Inferior parietal cortex (tissue), 1 donor: ENCODE measurements around the gene FUT4.
"Not testable (repeated sequence)": the region's sequence is repeated elsewhere in the genome, so short reads cannot be mapped to it uniquely, and the experiment has no call there.

Experiments
- DNase-seq: peaks from one replicate; pipeline ENCODE4 v3.0.0-alpha.2; 2016; ENCODE audit errors: extremely low spot score

The FUT4 gene

DNA sequence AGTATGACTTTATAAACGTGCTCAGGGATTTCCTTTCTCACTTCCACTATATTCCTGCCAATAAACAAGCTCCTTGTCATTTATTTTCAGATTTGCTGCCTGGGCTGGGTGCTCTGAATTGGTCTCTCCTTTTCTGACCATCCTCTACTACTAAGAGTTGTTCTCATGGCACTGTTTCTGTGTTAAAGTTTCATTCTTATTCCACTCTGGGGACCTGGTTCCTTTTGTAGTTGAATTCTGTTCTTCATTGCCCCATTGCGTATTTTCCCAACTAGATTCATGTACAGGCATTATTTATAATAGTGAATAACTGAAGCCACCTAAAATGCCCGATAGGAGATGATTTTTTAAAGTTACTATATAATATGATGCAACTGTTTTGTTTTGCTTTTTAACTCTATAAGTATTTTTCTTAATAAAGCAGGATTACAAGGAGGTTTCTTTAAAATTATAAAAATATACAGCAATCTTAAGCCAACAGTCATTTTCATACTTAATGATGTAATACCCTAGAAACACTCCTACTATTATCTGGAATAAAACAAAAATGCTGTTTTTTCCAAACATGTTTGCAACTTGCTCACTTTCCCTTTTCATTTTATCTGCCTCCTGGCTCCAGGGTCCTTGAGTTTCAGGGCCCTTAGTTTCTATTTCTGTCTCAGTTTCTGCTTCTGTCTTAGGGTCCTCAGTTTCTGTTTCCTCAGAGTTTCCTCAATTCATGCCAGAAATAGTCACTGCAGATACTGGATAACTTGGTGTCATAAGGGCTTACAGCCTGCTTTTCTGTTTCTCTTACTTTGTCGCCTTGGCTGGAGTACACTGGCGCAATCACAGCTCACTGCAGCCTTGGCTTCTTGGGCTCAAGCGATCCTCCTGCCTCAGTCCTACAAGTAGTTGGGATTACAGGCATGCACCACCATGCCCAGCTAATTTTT, 9.8 kb upstream of the FUT4 start:
- DNase-seq = no peak

DNA sequence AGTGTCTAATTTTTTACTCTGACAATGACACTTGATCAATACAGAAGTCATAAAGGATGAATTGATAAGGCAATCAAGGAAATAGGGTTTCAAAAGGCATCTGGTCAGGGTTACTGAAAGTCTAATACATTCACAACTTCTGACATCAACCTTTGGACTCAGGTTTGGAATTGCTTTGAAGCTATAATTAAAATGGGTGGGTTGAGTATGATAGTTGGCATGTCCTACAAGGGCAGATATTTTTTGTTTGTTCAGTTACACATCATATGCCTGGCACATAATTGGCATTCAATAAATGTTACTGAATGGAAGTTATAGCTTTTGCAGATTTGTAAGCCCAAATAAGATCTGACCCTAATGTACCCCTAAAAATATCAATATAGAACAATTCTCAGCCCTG, 7.3 kb upstream of the FUT4 start:
- no peak for DNase-seq

DNA sequence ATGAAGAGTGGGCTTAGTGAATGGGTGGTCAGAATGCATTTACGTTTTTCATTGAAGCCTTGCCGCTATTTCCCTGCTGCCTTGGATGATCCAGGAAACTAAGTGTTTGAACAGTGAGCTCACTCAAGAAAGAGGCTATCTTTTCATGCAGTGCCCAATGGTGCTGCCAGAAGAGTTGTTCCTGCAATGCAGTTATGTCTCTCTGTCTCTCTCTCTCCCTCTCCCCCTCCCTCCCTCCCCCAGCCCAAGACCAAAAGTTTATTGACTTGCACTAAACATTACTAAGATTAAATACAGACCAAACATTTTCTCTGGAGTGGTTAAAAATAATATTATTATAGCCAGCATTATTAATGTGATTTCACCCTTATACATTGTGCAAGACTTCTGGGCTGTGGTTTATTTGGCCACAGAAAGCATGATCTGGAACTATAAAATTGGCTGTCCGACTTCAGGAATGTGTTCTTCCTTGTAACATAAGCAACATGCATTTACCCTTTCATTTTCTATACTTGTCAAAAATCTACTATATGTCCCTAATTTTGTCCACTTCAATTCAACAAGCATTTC, 6.6 kb upstream of the FUT4 start:
- DNase-seq = no peak

- DNase-seq = no peak
Measured at GRCh38 chr11:94539420-94539819, 4.3 kb upstream of the FUT4 start.

DNA sequence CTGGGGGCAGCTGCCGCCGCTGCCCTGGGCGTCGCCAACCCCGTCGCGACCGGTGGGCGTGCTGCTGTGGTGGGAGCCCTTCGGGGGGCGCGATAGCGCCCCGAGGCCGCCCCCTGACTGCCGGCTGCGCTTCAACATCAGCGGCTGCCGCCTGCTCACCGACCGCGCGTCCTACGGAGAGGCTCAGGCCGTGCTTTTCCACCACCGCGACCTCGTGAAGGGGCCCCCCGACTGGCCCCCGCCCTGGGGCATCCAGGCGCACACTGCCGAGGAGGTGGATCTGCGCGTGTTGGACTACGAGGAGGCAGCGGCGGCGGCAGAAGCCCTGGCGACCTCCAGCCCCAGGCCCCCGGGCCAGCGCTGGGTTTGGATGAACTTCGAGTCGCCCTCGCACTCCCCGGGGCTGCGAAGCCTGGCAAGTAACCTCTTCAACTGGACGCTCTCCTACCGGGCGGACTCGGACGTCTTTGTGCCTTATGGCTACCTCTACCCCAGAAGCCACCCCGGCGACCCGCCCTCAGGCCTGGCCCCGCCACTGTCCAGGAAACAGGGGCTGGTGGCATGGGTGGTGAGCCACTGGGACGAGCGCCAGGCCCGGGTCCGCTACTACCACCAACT, 1.0 kb downstream of the FUT4 start:
- DNase-seq = no peak

DNA sequence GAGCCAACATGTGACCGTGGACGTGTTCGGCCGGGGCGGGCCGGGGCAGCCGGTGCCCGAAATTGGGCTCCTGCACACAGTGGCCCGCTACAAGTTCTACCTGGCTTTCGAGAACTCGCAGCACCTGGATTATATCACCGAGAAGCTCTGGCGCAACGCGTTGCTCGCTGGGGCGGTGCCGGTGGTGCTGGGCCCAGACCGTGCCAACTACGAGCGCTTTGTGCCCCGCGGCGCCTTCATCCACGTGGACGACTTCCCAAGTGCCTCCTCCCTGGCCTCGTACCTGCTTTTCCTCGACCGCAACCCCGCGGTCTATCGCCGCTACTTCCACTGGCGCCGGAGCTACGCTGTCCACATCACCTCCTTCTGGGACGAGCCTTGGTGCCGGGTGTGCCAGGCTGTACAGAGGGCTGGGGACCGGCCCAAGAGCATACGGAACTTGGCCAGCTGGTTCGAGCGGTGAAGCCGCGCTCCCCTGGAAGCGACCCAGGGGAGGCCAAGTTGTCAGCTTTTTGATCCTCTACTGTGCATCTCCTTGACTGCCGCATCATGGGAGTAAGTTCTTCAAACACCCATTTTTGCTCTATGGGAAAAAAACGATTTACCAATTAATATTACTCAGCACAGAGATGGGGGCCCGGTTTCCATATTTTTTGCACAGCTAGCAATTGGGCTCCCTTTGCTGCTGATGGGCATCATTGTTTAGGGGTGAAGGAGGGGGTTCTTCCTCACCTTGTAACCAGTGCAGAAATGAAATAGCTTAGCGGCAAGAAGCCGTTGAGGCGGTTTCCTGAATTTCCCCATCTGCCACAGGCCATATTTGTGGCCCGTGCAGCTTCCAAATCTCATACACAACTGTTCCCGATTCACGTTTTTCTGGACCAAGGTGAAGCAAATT, 1.8 kb downstream of the FUT4 start:
- DNase-seq = no peak

GRCh38 chr11:94546162-94546470, 2.4 kb downstream of the FUT4 start:
- DNase-seq = no peak

- DNase-seq = no peak
Measured at GRCh38 chr11:94546886-94547285, 3.2 kb downstream of the FUT4 start.

DNA sequence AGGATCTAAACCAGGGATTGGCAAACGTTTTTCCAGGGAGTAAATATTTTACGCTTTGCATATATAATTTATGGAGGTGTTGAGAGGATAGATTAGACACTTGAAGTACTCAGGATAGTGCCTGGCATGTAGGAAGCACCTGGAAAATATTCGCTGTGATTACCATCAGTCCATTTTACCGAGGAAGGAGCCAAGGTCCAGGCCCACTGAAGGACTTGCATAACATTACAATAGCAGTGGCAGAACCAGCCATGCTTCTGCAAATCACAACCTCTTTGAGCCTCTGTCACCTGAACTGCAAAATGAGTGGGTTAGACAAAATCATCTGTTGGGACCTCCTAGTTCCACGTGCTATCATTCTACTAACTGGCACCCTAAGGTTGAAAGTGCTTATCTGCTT, 5.4 kb downstream of the FUT4 start:
- no peak for DNase-seq

GRCh38 chr11:94550513-94550912, 6.8 kb downstream of the FUT4 start:
- DNase-seq = no peak

DNA sequence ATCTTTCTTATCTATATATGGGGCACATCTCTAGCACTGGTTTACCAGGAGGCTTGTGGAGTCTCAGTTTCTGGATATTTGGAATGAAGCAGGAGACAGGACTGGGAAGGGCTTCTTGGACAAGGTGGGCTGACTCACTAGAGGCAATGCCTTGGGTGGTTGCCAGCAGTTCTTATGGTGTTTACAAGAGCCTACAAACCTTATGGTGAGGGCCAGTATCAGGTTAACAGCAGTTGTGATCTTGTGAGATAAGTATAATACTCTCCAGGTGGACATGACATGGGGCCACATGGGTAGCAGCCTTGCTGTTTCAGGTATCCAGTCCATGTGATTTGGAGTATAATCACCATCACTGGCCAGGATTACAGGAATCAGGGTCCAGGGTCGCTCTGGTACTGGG, 10.2 kb downstream of the FUT4 start:
- no peak for DNase-seq

GRCh38 chr11:94555752-94556329, 12.1 kb downstream of the FUT4 start:
- DNase-seq = not testable (repeated sequence)

GRCh38 chr11:94557421-94557820, 13.7 kb downstream of the FUT4 start:
- no peak for DNase-seq

- no peak for DNase-seq
Measured at GRCh38 chr11:94557992-94558391, 14.3 kb downstream of the FUT4 start.

GRCh38 chr11:94558468-94558867, 14.7 kb downstream of the FUT4 start:
- no peak for DNase-seq

DNA sequence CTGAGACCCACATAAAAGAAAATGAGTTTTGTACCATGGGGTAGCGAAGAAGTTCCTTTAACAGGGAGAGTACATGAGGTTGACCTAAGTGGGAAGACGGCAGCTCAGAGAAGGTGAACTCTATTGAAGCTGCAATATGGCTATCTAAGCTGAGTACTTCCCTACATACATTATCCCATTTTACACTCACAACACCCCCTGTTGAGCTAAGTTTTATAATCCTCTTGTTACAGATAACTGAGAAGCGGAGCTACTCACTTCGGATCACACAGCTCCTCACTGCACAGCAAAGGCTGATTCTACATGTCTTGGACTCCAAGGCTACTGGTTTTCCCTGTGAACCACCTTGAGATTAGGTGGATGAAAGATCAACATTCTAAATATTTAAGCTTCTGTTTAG, 15.2 kb downstream of the FUT4 start:
- DNase-seq = no peak

DNA sequence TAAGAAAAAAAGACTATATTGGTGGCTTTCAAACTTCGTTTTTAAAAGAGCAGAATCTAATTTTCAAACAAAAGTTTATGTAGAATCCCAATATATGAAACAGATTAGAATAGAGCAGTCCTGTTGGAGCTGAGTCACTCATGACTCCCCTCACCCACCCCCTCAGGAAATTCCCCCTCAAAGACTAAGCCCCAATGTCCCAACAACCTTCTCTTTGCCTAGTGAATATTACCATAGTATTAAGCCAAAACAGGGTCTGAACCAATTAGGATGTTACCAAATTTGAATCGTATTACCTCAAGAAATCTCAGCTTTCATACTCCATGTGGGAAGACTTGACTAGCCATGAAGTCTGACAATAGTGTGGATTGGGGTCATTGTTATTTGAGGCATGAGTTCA, 15.6 kb downstream of the FUT4 start:
- no peak for DNase-seq

DNA sequence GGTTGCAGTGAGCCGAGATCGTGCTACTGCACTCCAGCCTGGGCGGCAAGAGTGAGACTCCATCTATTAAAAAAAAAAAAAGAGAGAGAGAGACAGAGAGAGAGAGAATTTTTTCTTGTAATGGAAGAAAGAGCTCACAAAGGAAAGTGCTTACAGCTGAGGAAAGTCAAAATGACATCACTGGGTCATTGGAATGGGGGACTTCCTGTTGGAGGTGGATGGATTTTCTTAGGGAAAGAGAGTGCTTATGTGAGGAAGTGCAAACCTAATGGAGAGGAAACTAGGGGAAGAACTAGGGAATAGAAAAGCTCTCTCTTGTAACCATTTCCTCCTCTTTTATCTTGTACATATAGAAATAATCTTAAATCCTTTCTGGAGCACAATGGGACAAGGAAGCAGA, 17.1 kb downstream of the FUT4 start:
- DNase-seq = no peak

- peak; percentile 39 for DNase-seq
Measured at GRCh38 chr11:94563176-94563847, 19.6 kb downstream of the FUT4 start.

DNA sequence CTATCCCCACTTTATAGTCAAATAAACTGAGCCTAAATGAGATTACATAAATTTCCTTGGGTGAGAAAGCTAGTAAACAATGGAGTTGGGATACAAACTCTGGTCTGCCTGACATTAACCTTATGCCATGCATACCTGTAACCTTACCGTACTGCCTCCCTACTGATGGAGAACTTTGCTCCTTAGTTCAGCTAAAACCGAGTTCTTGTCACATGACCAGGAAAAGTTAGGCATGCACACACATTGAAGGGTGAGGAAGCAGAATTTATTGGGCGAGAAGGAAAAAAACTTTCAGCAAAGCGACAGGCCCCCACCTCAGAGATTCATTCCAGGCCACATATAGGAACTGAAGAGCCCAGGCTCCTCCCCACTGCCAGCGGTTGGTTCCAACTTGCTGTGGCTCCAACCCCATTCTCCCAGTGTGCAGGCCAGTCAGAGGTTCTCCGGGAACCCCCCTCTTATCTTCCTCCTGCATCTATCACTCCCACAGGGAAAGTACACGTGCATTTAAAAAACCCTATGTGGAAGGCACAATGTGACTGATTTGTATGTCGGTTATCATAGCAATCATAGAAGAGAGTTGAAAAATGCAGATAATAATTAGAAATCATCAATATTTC, 20.2 kb downstream of the FUT4 start:
- DNase-seq = no peak

- DNase-seq = no peak
Measured at GRCh38 chr11:94567181-94567670, 23.5 kb downstream of the FUT4 start, which contains the start of gene PIWIL4. Gene PIWIL4 (plus strand): TSS chr11:94567368. CDS start chr11:94567519, 151 bp downstream.
